NCI-H524 treated with DMSO at 0.1 percent for 48 hours (cell line): Measurements from ENCODE around the gene NUBPL.
"Not testable (repeated sequence)": the region's sequence is repeated elsewhere in the genome, so short reads cannot be mapped to it uniquely, and the experiment has no call there.

Experiments
- DNase-seq: peaks from one replicate; lab custom pipeline; 2025; lab: John Stamatoyannopoulos, UW

NUBPL gene

DNA sequence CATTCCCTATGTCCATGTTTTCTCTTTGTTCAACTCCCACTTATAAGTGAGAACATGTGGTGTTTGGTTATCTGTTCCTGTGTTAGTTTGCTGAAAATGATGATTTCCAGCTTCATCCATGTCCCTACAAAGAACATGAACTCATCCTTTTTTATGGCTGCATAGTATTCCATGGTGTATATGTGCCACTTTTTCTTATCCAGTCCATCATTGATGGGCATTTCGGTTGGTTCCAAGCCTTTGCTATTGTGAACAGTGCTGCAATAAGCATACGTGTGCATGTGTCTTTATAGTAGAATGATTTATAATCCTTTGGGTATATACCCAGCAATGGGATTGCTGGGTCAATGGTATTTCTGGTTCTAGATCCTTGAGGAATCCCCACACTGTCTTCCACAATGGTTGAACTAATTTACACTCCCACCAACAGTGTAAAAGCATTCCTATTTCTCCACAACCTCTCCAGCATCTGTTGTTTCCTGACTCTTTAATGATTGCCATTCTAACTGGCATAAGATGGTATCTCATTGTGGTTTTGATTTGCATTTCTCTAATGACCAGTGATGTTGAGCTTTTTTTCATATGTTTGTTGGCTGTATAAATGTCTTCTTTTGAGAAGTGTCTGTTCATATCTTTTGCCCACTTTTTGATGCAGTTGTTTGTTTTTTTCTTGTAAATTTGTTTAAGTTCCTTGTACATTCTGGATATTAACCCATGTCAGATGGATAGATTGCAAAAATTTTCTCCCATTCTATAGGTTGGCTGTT, 252.7 kb downstream of the NUBPL start:
- not testable (repeated sequence) for DNase-seq

DNA sequence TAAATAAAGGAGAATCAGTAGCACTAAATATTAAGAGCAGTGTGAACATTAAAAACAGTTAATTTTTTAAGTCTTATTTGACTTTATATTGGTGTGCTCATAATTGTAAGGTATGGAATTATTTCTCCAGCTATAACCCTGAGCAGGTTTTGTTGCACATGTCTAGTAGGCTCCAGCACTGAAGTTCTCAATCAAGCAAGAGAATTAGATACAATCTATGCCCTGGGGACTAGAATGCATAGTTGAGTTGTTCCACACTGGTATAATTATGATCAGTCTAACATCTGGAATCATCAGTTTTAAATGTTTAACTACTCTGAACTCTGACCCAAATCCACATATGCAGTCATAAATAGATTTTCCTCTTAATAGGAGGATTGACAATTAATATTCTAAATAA, 258.1 kb downstream of the NUBPL start:
- no peak for DNase-seq

GRCh38 chr14:31825459-31825858, 264.3 kb downstream of the NUBPL start:
- no peak for DNase-seq

DNA sequence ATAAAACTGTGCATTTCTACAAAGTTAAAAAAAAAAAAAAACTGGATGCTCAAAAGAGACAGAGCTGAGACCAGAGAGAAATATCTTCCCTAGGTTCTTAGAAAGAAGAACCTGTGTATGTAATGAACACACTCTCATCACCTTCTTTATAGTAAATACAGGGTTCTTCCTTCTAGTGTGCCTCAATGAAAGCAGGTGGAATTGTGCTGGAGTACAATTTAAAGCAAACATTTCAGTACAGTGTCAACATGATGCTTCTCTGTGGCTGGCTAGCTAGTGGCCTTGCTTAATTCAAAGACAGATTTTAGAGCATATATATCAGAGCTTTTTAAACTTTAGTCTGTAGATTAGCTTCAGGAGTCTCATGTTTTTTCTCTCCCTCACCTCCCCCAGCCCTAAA, 266.1 kb downstream of the NUBPL start:
- no peak for DNase-seq

- no peak for DNase-seq
Observed at GRCh38 chr14:31828946-31829868, 268.0 kb downstream of the NUBPL start.

GRCh38 chr14:31834616-31835015, 273.4 kb downstream of the NUBPL start:
- DNase-seq: no peak

GRCh38 chr14:31835049-31835448, 273.8 kb downstream of the NUBPL start:
- no peak for DNase-seq

GRCh38 chr14:31837031-31837430, 275.8 kb downstream of the NUBPL start:
- no peak for DNase-seq

DNA sequence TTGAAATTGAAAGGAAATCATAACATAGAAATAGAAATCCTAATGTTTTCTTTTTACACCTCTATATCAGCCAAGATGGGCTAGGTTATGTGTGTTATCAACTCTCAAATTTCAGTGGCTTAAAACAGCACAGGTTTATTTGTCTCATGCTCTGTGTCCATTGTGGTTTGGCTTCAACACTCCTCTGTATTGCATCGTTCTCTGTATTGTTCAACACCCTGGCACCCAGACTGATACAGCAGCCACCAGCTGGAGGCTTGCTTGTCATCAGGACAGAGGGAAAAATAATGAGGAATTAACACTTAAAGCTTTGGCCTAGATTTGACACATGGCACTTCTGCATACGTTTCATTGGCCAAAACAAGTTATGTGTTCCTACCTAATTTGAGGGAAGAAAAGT, 281.7 kb downstream of the NUBPL start:
- no peak for DNase-seq

DNA sequence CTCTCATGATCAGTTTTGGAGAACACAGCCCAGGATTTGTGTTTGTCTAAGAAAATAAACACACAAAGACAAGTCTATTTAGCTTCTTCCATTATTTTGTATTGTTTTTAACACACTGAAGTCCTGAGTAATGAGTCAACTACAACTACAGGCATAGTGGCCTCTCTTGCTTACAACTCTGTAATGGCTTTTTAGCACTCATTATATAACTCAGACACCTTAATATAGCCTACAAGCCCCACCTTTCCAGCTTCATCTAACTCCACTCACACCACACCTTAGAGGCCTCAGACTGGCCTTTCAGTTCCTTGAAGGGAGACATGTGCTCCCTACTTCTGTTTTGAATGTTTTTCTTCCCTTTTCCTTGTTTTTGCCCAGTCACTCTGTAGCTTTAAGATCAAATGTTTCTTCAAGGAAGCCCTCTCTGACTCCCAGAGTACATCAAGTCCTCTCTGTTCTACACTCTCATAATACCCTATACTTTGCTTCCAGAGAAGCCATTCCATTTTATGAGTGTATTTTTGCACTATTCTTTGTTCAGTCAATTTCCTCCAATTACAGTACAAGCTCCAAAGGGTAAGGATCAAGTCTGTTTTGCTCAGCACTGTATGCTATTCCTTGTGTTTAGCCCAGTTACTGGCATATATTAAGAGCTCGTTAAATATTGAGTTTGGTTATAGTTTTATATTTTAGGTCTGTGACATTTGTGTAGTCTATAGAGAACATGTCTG, 282.3 kb downstream of the NUBPL start:
- DNase-seq: no peak

DNA sequence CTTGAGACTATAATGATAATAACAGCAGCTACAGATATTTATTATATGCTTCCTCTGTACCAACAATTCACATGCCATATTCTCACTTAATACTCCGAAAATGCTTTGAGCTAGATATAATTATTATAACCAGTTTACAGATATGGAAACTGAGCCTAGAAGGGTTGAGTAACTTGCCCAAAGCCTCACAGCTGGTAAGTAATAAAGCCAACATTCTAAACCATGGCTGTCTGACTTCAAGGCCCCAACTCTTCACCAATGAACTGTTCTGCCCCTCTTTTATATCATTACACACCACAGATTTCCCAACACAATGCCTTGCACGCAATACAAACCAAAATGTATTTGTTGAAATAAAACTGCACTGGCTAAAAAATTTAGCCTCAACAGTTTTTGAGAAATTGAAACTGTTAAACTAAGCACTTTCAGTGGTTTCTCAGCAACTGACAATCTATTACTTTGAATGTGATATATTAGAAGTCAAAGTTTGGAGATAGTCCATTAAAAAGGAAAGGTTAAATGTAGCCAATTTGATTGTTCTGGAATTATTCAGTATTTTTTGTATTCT, 293.4 kb downstream of the NUBPL start:
- DNase-seq: no peak

DNA sequence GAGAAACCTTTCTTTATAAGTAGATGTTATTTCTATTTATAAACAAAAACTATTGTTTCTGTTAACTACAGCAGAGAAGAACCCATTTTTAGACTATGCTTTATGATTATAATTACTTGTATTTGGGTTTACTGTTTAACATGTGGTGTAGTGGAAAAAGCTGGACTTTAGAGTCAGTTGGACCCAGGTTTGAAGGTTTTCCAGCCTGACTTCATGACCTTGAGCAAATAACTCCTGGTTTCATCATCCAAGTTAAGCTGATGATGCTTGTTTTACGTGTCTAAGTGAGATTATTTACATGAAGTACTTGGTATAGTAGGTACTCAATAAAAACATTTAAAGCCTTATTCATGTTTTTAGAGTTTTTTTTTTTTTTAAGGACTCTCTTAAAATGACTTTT, 294.1 kb downstream of the NUBPL start:
- no peak for DNase-seq

DNA sequence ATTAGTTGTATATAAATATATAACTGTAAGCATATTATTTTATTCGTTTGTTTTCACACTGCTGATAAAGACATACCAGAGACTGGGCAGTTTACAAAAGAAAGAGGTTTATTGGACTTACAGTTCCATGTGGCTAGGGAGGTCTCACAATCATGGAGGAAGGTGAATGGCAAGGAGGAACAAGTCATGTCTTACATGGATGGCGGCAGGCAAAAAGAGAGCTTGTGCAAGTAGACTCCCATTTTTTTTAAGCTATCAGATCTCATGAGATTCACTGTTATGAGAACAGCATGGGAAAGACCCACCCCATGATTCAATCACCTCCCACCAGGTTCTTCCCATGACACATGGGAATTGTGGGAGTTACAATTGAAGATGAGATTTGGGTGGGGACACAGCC, 294.8 kb downstream of the NUBPL start:
- not testable (repeated sequence) for DNase-seq

DNA sequence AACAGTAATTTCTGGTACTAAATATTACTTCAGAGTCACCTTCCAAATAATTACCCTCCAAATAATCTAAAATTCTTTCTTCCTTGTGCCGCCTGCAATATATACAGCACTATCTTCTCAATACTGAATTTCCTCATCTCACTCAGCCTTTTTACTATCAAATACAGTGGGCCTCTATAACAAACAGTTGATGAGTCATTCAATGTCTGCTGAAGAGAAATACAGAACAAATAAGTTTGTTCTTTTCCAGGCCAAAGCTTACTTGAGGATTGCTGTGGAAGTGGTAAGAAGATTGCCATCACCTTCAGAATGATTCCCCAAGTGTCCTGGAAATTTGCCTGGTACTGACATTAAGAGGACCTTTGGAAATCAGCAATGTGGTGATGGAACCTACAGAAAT, 297.7 kb downstream of the NUBPL start:
- DNase-seq: no peak

GRCh38 chr14:31864937-31865855, 304.0 kb downstream of the NUBPL start:
- DNase-seq: no peak

GRCh38 chr14:31867570-31867969, 306.4 kb downstream of the NUBPL start:
- no peak for DNase-seq

DNA sequence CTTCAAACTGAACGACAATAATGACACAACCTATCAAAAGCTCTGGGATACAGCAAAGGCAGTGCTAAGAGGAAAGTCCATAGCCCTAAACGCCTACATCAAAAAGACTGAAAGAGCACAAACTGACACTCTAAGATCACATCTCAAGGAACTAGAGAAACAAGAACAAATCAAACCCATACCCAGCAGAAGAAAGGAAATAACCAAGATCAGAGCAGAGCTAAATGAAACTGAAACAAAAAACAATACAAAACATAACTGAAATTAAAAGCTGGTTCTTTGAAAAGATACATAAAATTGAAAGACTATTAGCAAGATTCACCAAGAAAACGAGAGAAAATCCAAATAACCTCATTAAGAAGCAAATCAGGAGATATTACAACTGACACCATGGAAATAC, 306.9 kb downstream of the NUBPL start:
- not testable (repeated sequence) for DNase-seq

DNA sequence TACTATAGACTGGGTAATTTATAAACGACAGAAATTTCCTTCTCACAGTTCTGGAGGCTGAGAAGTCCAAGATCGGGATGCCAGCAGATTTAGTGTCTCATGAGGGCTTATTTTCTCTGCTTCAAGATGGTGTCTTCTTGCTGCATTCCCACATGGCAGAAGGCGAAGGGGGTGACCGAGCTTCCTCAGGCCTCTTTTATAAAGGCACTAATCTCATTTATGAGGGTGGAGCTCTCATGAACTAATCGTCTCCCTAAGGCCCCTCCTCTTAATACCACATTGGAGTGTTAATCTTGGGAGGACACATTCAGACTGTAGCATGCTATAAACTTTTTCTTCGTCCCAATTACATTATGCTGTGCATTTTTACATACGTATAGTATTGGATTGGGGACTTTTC, 315.5 kb downstream of the NUBPL start:
- DNase-seq: peak; percentile 88

DNA sequence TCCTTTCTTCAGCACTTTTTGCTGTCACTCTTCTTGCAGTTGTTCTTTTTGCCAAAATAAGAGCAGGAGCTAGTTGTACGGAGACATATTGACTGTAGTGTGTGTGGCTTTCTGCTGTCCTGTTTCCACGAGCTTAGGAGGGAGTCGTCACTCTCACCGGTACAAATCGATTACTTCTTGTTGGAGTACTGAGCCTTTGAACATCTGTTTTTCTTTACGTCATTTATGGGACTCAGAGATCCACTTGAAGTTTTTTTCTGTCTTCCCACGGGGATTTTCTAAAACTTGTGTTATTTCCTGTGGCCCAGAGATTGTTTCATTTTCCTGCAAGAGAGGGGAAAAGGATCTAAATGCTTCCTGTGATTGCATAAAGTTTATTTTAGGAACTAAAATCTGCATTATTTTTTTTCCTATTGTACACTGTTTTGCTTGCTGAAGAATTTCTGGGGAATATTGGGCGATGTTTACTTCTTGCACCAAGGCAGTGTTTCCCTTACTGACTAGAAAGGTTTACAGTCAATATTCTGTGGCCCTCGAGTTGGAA, 316.1 kb downstream of the NUBPL start:
- peak; percentile 60 for DNase-seq

DNA sequence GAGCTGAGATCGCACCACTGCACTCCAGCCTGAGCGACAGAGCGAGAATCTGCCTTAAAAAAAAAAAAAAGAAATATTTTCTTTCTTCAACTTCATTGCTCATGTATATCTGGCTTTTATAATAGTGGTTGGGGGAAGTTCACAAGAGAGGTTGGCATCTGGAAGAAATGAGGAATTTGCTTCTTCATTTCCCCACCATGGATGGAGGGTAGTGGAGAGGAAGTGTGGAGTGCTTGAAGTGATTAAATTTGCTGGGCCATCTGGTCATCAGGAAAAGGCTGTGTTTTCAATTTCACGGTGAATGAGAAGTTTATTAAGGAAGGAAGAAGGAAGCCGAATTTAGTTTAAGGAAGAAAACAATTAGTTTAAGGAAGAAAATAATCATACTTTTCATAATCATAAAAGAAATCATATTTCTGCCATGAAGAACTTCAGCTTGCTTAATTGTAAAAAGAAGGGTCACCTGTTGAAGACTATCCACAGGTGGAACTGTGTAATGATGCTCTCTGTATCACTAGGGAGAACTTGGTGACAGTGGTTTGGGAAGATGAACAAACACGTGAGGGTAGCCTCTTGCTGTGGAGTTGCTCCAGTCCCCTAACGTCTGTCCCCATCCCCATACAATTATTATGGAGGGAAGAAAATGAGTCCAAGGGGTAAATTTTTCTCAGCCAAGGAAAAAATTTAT, 318.6 kb downstream of the NUBPL start:
- DNase-seq: peak; percentile 73
